ENCODE measurements around the gene CSF2RB.

- TF ChIP-seq POLR2A (IDR thresholded peaks at IDR 0.05; ENCODE audit: low read depth, low read length) = no peak
- TF ChIP-seq TAF1 (IDR thresholded peaks at IDR 0.05; ENCODE audit: borderline replicate concordance, low read depth, low read length) = no peak
Observed at GRCh38 chr22:36914390-36914752, 943 bp downstream of the CSF2RB start.

All from GM12892 (cell line).